ENCODE measurements around the gene PSMB10.

- TF ChIP-seq CTCF (IDR thresholded peaks at IDR 0.05) (no peak), POLR2A (IDR thresholded peaks at IDR 0.05) (no peak)
Measured at GRCh38 chr16:67963292-67963661, 26.6 kb upstream of the PSMB10 start.
